ENCODE measurements around the gene SPIRE1.

Gene SPIRE1

DNA sequence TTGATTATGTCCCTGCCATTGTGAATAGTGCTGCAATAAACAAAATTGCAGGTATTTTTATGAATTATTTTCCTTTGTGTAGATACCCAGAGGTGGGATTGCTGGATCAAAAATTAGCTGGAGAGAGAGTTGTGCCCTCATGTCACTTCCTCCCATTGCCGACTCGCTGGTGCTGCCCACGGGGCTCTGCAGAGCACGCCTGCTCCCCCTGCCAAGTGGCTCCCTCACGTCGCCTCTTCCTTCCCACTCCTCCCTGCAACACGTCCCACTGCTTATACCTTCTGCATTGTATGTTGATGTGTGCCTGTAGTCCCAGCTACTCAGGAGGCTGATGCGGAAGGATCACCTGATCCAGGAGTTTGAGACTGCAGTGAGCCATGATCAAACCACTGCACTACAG, 222.0 kb downstream of the SPIRE1 start:
- H3K9me3 ChIP-seq (ENCODE audit: low read length), result no peaks in the 10 kb centered on the region
- no peak overlapping the region for H3K9ac ChIP-seq (ENCODE audit: low read length)
- no peak overlapping the region for H3K27ac ChIP-seq (ENCODE audit: low read depth, low read length, poor library complexity, severe bottlenecking)
- H3K9me2 ChIP-seq (ENCODE audit: low read depth, low read length), result no peaks in the 10 kb centered on the region
- peaks cover 54% of the 10 kb centered on the region for H3K36me3 ChIP-seq (ENCODE audit: insufficient read depth, low read length)
- H3F3A ChIP-seq (ENCODE audit: insufficient read depth, low read length), result no peaks in the 10 kb centered on the region
- H3K27me3 ChIP-seq (ENCODE audit: insufficient read depth, low read length), result no peaks in the 10 kb centered on the region
- no peak for TF ChIP-seq EZH2 (IDR thresholded peaks at IDR 0.05; ENCODE audit: borderline replicate concordance, low read length)
- TF ChIP-seq, protein P1, sequence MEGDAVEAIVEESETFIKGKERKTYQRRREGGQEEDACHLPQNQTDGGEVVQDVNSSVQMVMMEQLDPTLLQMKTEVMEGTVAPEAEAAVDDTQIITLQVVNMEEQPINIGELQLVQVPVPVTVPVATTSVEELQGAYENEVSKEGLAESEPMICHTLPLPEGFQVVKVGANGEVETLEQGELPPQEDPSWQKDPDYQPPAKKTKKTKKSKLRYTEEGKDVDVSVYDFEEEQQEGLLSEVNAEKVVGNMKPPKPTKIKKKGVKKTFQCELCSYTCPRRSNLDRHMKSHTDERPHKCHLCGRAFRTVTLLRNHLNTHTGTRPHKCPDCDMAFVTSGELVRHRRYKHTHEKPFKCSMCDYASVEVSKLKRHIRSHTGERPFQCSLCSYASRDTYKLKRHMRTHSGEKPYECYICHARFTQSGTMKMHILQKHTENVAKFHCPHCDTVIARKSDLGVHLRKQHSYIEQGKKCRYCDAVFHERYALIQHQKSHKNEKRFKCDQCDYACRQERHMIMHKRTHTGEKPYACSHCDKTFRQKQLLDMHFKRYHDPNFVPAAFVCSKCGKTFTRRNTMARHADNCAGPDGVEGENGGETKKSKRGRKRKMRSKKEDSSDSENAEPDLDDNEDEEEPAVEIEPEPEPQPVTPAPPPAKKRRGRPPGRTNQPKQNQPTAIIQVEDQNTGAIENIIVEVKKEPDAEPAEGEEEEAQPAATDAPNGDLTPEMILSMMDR (IDR thresholded peaks at IDR 0.05; ENCODE audit: low read length), result no peak
- no peaks in the 10 kb centered on the region for H4K20me1 ChIP-seq (ENCODE audit: insufficient read depth, low read length)
- no peak overlapping the region for H3K4me3 ChIP-seq (ENCODE audit: low read depth, low read length, poor library complexity, severe bottlenecking)
- H3K4me2 ChIP-seq (ENCODE audit: low read length), result no peak overlapping the region
- H3K79me2 ChIP-seq (ENCODE audit: insufficient read depth, low read length), result no peaks in the 10 kb centered on the region
- H2AFZ ChIP-seq (ENCODE audit: low read length), result no peak overlapping the region
- H3K4me1 ChIP-seq (ENCODE audit: insufficient read depth, low read length, severe bottlenecking), result no peaks in the 10 kb centered on the region

DNA sequence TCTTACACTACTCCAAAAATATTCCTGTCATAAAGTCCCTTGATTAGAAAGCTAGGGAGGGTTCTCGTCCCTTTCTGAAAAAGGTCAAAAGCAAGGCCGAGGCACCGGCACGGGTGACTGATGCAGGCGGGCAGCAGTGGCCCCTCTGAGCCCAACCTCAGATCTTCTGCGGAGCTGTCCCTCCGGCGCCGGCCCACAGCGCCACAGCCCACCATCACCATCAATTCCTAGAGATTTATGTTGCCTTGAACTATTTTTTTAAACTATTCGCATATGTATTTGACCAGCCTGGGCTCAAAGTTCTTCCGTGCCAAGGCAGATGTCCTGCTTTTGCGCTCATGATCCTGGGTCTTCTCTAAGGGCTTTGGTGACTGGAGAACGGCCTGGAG, 223.4 kb downstream of the SPIRE1 start:
- H2AFZ ChIP-seq (ENCODE audit: low read length), result no peak overlapping the region
- no peak overlapping the region for H3K27ac ChIP-seq (ENCODE audit: low read depth, low read length, poor library complexity, severe bottlenecking)
- H3K4me3 ChIP-seq (ENCODE audit: low read depth, low read length, poor library complexity, severe bottlenecking), result no peak overlapping the region
- peaks cover 67% of the 10 kb centered on the region for H3K36me3 ChIP-seq (ENCODE audit: insufficient read depth, low read length)
- no peaks in the 10 kb centered on the region for H3K27me3 ChIP-seq (ENCODE audit: insufficient read depth, low read length)
- no peaks in the 10 kb centered on the region for H3K9me2 ChIP-seq (ENCODE audit: low read depth, low read length)
- TF ChIP-seq, protein P1 (IDR thresholded peaks at IDR 0.05; ENCODE audit: low read length), result no peak
- no peak for TF ChIP-seq EZH2 (IDR thresholded peaks at IDR 0.05; ENCODE audit: borderline replicate concordance, low read length)
- no peaks in the 10 kb centered on the region for H3K79me2 ChIP-seq (ENCODE audit: insufficient read depth, low read length)
- H4K20me1 ChIP-seq (ENCODE audit: insufficient read depth, low read length), result no peaks in the 10 kb centered on the region
- H3K4me1 ChIP-seq (ENCODE audit: insufficient read depth, low read length, severe bottlenecking), result no peaks in the 10 kb centered on the region
- no peaks in the 10 kb centered on the region for H3F3A ChIP-seq (ENCODE audit: insufficient read depth, low read length)
- no peak overlapping the region for H3K4me2 ChIP-seq (ENCODE audit: low read length)
- no peaks in the 10 kb centered on the region for H3K9me3 ChIP-seq (ENCODE audit: low read length)
- no peak overlapping the region for H3K9ac ChIP-seq (ENCODE audit: low read length)

DNA sequence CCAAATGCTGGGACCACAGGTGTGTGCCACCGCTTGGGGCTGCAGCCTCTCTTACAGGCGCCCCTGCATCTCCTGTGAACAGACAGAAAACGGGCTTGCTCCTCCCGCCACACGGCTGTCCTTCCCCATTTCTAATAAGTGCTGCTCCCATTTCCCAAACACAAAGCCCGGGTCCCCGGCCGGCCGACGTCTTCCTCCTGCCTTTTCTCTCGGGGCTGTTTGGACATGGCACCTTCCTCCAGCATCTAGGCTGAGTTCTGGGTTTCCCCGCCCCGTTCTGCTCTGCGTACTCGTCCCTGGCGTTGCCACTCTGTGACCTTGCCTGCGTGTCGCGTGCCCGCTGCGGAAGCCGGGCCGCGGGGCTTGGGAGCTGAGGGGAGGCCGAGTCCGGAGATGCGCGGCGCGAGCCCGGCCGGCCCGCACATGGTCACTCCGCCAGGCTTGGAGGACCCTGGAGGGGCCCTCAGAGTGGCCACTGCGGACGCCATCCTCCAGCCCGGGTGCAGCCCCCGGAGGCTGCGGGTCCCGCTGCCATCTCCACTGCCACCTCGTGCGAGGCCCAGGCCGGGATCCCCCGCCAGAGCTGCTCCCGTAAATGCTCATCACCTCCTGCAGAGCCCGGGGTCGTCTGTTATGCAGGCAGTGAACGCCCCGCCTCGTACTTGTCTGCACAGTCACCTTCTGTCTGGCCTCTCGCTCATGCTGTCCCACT, 223.9 kb downstream of the SPIRE1 start:
- H3K9me3 ChIP-seq (ENCODE audit: low read length), result no peaks in the 10 kb centered on the region
- no peaks in the 10 kb centered on the region for H4K20me1 ChIP-seq (ENCODE audit: insufficient read depth, low read length)
- no peaks in the 10 kb centered on the region for H3K79me2 ChIP-seq (ENCODE audit: insufficient read depth, low read length)
- no peaks in the 10 kb centered on the region for H3K27me3 ChIP-seq (ENCODE audit: insufficient read depth, low read length)
- no peak overlapping the region for H3K27ac ChIP-seq (ENCODE audit: low read depth, low read length, poor library complexity, severe bottlenecking)
- no peak overlapping the region for H3K4me3 ChIP-seq (ENCODE audit: low read depth, low read length, poor library complexity, severe bottlenecking)
- H3K36me3 ChIP-seq (ENCODE audit: insufficient read depth, low read length), result peaks cover 73% of the 10 kb centered on the region
- no peak overlapping the region for H3K9ac ChIP-seq (ENCODE audit: low read length)
- no peaks in the 10 kb centered on the region for H3F3A ChIP-seq (ENCODE audit: insufficient read depth, low read length)
- no peaks in the 10 kb centered on the region for H3K9me2 ChIP-seq (ENCODE audit: low read depth, low read length)
- no peak overlapping the region for H3K4me2 ChIP-seq (ENCODE audit: low read length)
- TF ChIP-seq, protein P1 (IDR thresholded peaks at IDR 0.05; ENCODE audit: low read length), result no peak
- no peak for TF ChIP-seq EZH2 (IDR thresholded peaks at IDR 0.05; ENCODE audit: borderline replicate concordance, low read length)
- no peaks in the 10 kb centered on the region for H3K4me1 ChIP-seq (ENCODE audit: insufficient read depth, low read length, severe bottlenecking)
- H2AFZ ChIP-seq (ENCODE audit: low read length), result no peak overlapping the region
